Right ventricle myocardium inferior (tissue), 1 donor: Measurements from ENCODE around the gene MPZL1. TPM values are rescaled to one million over a fixed set of nuclear protein-coding genes. Genes with fewer than 3 reads are reported as not detected.
"Not testable (repeated sequence)": the region's sequence is repeated elsewhere in the genome, so short reads cannot be mapped to it uniquely, and the experiment has no call there.

ENCODE experiments used
- ATAC-seq: fragments of 200-7000 bp; cut with Tn5 transposase; one replicate; pipeline ENCODE4 v1.9.1; 2020; ENCODE audit warnings: mild to moderate bottlenecking, moderate library complexity
- DNase-seq: peaks from one replicate; pipeline ENCODE4 v3.0.0; 2021; ENCODE audit errors: missing footprints
- intact Hi-C: fragments of 100-400 bp; cut with DNase I; formaldehyde crosslinking; loops from one replicate; pipeline ENCODE4 v1.11.0; 2022
- total RNA-seq: library from RNA; stranded (reverse); fragmentation: NEBNext Ultra II Directional; extraction: Animal tissue kit (Norgen Biotek cat#: 25700); gene quantifications from one replicate; pipeline ENCODE4 v1.2.1, GENCODE V29; 2021
- donor health status: DM: no; HTN: yes; CAD: no; lungs with severe emphysema.

The MPZL1 gene
- total RNA-seq, 1 donor from 2014 or later: 47.9 TPM

- ATAC-seq (peak; percentile 59), DNase-seq (no peak)
- intact Hi-C loops: loop anchor here (5.0 to 10.0 kb wide), 2 partner anchors 34 to 293 kb away; no protein-coding TSS in a partner anchor
These were observed 69.8 kb downstream of the MPZL1 start for GRCh38 chr1:167791281-167792187.

- intact Hi-C loops: loop anchor here (5.0 to 10.0 kb wide), 2 partner anchors 35 to 293 kb away; no protein-coding TSS in a partner anchor
- ATAC-seq: peak; percentile 41
- no peak for DNase-seq
These were observed 70.4 kb downstream of the MPZL1 start for GRCh38 chr1:167792188-167792565.

GRCh38 chr1:167794043-167794442 is 72.3 kb downstream of the MPZL1 start:
- intact Hi-C loops: loop anchor here (5.0 to 10.0 kb wide), 2 partner anchors 37 to 291 kb away; no protein-coding TSS in a partner anchor
- DNase-seq: no peak
- ATAC-seq: no peak

GRCh38 chr1:167795810-167796740 is 74.3 kb downstream of the MPZL1 start:
- DNase-seq: no peak

GRCh38 chr1:167797015-167797414 is 75.2 kb downstream of the MPZL1 start:
- intact Hi-C loops: loop anchor here (10.0 kb wide), 1 partner anchor 288 kb away; no protein-coding TSS in a partner anchor
- DNase-seq (peak; percentile 79), ATAC-seq (peak; percentile 96)

More at GRCh38 chr1:167795810-167796740, 74.3 kb downstream of the MPZL1 start:
- peak; percentile 65 for ATAC-seq
- intact Hi-C loops: loop anchor here (10.0 kb wide), 1 partner anchor 289 kb away; no protein-coding TSS in a partner anchor

- intact Hi-C loops: loop anchor here (10.0 kb wide), 1 partner anchor 286 kb away; no protein-coding TSS in a partner anchor
- ATAC-seq (no peak), DNase-seq (no peak)
These were observed 77.2 kb downstream of the MPZL1 start for GRCh38 chr1:167798952-167799351.

- intact Hi-C loops: loop anchor here (5.0 to 10.0 kb wide), 3 partner anchors 138 to 285 kb away; partner anchors contain the start of genes DCAF6 and MPC2
- ATAC-seq: no peak
These were observed 78.0 kb downstream of the MPZL1 start for GRCh38 chr1:167799747-167800146.

GRCh38 chr1:167800251-167800650 is 78.5 kb downstream of the MPZL1 start:
- ATAC-seq (no peak), DNase-seq (no peak)
- intact Hi-C loops: loop anchor here (5.0 to 10.0 kb wide), 2 partner anchors 137 to 205 kb away; partner anchors contain the start of genes DCAF6 and MPC2

More at GRCh38 chr1:167799747-167800146, 78.0 kb downstream of the MPZL1 start:
- DNase-seq: no peak

- intact Hi-C loops: loop anchor here (5.0 to 10.0 kb wide), 2 partner anchors 135 to 207 kb away; partner anchors contain the start of genes DCAF6 and MPC2
- ATAC-seq (no peak), DNase-seq (no peak)
These were observed 80.5 kb downstream of the MPZL1 start for GRCh38 chr1:167802235-167802634.

- intact Hi-C loops: loop anchor here (1.0 to 10.0 kb wide), 3 partner anchors 81 to 209 kb away; partner anchors contain the start of genes DCAF6 and MPC2
- peak; percentile 94 for DNase-seq
- ATAC-seq: peak; percentile 96
These were observed 81.8 kb downstream of the MPZL1 start for GRCh38 chr1:167803358-167804207.

- intact Hi-C loops: loop anchor here (10.0 kb wide), 1 partner anchor 210 kb away; no protein-coding TSS in a partner anchor
- ATAC-seq (no peak), DNase-seq (no peak)
These were observed 83.3 kb downstream of the MPZL1 start for GRCh38 chr1:167805041-167805556.

- not testable (repeated sequence) for ATAC-seq, DNase-seq
- intact Hi-C loops: loop anchor here (10.0 kb wide), 1 partner anchor 211 kb away; no protein-coding TSS in a partner anchor
These were observed 84.5 kb downstream of the MPZL1 start for GRCh38 chr1:167806235-167806634.

GRCh38 chr1:167806676-167807075 is 84.9 kb downstream of the MPZL1 start:
- not testable (repeated sequence) for ATAC-seq, DNase-seq
- intact Hi-C loops: loop anchor here (10.0 kb wide), 1 partner anchor 212 kb away; no protein-coding TSS in a partner anchor

GRCh38 chr1:167808104-167808503 is 86.3 kb downstream of the MPZL1 start:
- no peak for DNase-seq
- ATAC-seq: no peak
- intact Hi-C loops: loop anchor here (10.0 kb wide), 1 partner anchor 213 kb away; no protein-coding TSS in a partner anchor

GRCh38 chr1:167808690-167809089 is 86.9 kb downstream of the MPZL1 start:
- intact Hi-C loops: loop anchor here (10.0 kb wide), 1 partner anchor 214 kb away; no protein-coding TSS in a partner anchor
- ATAC-seq (no peak), DNase-seq (no peak)

- DNase-seq: no peak
- intact Hi-C loops: no loop called here
- ATAC-seq: no peak
These were observed 91.2 kb downstream of the MPZL1 start for GRCh38 chr1:167812972-167813371.

- intact Hi-C loops: no loop called here
- DNase-seq (no peak), ATAC-seq (no peak)
These were observed 93.9 kb downstream of the MPZL1 start for GRCh38 chr1:167815650-167816049.
